HG02759 (cell line): Measurements from ENCODE around the gene RBMS3.

Source experiments
- ATAC-seq: cut with Tn5 transposase; IDR thresholded peaks from one replicate; pipeline ENCODE4 v1.9.1; 2021; ENCODE audit warnings: mild to moderate bottlenecking, moderate library complexity; ENCODE audit not compliant: unreplicated experiment

Gene RBMS3

DNA sequence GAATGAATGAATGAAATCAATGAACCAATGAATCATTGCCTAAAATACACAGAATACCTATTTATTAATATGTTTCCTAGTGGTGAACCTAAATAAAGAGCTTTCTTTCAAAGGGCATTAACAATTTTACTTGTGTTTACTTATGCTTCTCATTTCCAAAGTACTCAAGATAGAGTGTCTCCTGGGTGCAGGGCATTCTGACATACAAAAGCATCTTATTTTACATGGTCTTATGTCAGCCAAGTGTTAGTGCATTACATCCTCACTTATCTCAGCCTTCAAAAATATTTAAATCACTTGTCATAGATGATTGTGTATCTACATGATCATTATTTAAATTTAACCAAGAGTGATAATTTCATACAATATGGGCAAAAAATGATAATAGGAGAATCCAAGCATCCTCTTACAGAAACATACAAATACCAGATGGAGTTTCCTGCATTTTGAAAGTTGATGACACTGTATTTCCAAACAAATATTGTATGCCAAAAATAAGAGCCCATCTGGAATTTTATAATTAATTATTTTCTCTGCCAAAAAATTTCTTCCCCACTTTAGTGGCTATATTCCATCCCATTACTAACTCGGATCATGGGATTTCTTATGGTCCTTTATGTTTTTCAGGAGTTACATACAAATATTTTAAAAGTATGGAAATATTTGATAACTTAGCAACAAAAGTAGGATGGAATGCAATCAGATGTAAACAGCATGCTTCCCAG is 279.0 kb downstream of the RBMS3 start:
- ATAC-seq: no peak

DNA sequence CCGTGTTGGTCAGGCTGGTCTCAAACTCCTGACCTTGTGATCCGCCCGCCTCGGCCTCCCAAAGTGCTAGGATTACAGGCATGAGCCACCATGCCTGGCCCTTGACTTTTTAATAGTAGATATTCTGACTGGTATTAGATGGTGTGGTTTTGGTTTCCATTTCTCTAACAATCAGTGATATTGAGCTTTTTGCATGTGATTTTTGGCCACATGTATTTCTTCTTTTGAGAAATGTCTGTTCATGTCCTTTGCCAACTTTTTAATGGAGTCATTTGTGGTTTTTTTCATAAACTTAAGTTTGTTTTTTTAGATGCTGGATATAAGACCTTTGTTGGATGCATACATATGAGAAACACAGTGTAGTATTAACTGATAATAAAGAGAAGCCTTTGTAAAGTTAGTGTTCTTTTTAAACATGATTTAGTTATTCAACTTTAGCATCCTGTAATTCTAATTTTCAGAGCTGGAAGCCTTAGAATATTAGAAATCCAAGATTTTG is 280.8 kb downstream of the RBMS3 start:
- ATAC-seq: no peak

DNA sequence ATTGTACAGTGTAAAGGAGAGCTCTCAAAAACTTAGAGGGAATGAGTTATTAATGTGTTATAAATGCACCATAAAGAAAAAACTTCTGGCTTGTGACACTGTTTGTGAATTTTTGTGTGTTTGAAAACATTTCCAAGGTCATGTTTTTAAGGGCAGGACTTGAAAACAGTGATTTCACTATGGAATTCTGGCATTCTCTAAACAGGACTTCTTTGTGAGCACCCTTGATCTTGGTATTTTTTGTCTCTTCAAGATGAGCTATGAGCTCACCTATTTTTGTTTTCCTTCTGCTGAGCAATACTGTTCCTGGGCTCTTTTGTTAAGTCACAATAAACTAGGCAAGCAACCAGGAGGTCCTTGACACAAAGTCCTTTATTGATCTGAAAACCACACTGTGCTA is 284.4 kb downstream of the RBMS3 start:
- ATAC-seq: no peak

DNA sequence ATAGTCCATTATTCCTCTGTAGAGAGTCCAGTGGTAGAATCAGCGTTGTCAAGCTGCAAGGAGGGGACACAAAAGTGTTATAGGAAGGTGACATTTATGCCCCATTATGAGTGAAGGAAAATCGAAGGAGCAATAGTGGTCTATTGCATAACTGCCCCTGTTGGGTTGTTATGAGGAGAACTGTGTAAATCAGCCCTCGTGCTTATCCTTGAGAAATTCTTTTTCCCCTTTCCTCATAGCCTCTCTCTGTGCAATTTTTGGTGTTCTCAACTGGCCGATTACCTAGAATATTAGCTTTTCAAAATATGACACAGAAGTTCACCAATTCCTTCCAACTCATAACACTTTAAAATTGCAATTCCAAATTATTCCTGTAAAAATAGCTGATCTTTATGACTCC is 286.6 kb downstream of the RBMS3 start:
- no peak for ATAC-seq

DNA sequence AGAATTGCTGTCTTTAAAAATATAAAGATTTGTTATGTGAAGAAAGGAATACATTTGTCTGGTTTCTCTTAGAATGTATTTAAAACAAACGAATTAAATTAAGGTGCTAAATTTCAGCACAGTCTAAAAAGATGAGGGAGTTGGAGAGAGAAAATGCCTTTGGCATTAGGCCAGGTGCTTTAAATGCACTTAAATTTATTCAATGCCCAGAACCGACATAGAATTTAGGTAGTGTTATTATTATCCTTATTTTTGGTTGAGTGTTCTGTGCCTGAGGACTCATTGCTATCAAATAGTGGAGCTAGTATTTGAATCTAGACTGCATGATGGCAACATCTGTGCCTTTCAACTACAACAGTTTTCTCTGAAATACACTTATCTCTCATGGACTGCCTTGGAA is 287.5 kb downstream of the RBMS3 start:
- ATAC-seq: no peak

DNA sequence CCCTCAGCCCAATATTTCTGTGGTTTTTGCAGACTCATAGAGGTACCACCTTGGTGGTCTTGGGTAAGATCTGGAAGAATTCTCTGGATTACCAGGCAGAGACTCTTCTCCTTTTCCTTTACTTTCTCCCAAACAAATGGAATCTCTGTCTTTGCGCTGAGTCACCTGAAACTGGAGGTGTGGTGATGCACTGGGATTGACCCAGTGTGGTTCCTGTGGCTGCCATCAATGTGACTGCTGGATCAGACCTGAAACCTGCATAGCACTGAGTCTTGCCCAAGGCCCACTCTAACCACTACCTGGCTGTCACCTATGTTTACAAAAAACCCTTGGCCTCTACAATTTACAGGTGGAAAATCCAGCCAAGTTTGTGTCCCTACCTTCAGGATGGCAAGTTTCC is 295.3 kb downstream of the RBMS3 start:
- ATAC-seq: no peak

DNA sequence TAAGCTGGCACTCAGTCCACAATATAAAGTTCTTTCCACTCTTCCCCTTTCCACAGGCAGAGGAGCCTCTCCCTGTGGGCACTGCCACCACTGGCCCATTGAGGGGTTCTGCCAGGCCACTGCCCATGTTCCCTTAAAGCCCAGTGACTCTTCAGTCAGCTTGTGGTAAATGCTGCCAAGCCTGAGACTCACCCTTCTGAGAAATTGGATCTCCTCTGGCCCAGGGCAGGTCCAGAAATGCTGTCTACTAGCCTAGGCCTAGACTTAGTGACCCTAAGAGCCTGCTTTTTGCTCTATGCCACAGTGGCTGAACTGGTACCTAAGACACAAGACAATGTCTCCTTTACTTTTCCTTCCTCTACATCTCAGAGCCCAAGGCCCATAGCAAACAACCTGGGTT is 295.8 kb downstream of the RBMS3 start:
- no peak for ATAC-seq

DNA sequence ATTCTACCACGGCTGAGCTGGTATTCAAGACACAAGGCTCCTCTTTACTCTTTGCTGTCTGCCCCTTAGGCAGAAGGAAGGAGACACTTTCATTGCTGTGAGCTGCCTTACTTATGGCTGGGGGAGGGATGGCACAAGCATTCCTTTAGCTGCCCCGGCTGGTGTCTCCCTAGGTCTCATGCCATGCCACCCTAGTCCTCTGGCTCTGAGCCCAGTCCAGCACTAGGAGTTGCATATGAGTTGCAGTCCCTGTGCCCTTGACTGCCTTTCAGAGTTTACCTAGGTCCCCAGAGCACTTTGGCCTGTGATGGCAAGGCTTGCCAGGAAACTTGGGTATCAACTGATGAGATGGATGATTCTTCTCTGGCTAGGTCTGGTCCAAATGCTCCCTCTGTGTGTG is 296.4 kb downstream of the RBMS3 start:
- no peak for ATAC-seq

DNA sequence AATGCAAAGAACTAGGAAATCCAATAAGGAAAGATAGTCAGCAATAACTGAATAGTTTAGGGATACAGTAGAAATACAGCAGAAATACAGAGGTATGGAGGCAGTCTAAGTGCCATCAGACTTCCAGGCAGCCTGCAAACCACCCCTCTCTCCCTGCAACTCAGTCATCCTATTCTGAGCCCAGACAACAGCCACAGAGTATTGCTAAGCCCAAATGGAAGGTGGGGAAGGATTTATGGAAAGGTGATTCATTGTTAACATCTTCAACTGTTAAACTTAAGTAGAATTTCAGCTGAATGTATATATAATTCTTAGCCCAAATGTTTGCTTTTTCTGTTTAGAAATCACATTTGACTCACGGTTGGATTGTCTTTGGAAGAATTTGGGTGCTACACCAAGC is 300.4 kb downstream of the RBMS3 start:
- no peak for ATAC-seq

DNA sequence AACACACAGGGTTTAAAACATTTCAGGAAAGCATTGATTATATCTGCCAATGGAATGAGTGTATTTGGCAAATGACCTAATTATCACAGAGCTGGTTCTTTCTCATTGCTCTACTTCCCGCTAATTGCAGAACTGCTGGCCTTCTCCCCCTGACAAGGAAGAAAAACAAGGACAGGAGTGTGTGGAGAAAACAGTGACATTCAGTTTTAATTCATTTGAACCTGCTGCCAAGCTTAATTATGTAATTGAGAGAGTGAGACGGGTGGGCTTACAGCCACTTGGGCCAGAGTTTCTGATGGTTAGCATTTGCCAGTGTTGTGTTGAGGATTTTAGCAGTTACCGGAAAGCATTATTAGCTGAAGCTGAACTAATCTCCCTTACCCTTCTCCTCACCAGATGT is 301.4 kb downstream of the RBMS3 start:
- no peak for ATAC-seq

GRCh38 chr3:29583861-29584260 is 303.0 kb downstream of the RBMS3 start:
- no peak for ATAC-seq

- no peak for ATAC-seq
Measured at GRCh38 chr3:29585368-29585767, 304.5 kb downstream of the RBMS3 start.

- no peak for ATAC-seq
Measured at GRCh38 chr3:29587340-29587739, 306.5 kb downstream of the RBMS3 start.

- no peak for ATAC-seq
Measured at GRCh38 chr3:29590012-29590411, 309.1 kb downstream of the RBMS3 start.

DNA sequence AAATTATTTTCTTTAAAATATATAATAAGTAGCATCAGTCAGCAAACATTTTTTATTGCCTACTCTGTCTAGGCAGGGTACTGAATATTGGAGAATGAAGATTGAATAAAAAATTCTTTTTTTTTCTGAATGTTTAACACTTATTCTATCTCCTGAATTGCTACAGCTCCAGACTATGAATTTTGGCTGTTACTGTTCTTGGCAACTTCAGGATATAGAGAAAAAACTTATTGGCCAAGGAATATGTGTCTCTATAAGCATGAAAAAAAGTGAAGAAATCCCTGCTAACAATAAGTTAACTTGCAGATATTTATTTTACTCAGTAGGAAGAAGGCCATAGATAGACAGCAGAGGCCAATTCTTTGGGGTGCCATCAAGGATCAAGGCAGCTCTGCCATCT is 309.6 kb downstream of the RBMS3 start:
- ATAC-seq: no peak

- no peak for ATAC-seq
Measured at GRCh38 chr3:29591579-29591978, 310.7 kb downstream of the RBMS3 start.

DNA sequence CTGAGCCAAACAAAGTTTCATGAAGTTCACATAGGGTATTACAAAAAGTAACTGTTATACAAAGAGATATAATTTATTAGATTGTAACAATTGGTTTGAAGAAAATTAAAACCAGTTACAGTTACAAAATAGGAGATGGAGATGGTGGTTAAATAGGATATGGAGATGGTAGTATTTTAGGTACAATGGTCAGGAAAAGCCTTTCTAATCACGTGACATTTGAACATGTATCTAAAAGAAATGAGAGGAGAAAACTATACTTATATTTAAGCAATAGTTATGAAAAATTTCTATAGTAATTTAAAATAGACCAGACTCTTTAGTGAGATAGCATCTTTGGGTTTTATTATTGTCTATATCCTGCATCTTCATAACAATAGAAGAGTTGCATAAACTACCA is 312.9 kb downstream of the RBMS3 start:
- ATAC-seq: no peak

DNA sequence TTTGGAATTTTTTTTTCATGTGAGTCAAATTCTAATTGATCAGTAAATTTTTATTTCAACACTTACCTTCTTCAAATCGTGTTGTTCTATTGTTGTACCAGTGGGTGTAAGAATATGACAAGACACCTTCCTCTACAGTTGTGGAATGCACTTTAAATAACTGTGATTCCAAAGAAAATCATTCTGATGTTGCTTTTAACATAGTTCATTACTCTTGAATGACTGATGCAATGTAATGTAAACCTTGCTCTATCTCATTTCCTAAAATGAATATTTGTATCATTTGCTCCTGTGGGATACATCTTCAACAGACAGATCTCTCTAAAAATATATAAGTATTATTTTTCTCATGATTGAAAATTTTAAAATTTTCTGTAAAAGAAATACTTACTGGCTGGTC is 313.4 kb downstream of the RBMS3 start:
- no peak for ATAC-seq

DNA sequence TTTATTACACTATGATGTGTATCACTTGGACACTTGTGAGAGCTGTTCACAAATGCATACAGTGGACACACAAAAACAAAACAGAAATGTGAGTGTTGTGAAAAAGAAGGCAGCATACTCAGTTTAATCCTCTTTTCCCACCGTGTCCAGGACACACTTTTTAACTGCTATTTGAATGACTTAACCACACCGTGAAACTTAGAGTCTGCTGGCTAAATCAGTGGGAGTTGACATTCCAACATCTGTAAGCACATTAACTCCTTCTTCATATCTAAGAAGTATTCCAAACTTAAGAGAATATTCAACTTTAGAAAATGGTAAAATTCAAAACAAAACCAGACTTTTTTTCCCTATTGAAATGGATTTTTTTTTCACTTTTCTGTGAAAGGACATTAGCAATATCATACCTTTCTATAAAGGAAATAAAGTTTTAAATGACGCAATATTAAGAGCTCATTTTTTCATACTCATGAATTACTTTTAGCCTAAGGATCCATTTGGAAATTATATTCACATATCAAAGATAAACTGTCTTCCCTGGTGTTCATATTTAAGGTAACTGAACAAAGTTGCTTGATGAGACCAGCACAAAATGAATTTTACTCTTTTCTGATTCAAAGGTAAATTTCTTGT is 316.6 kb downstream of the RBMS3 start:
- ATAC-seq: no peak

DNA sequence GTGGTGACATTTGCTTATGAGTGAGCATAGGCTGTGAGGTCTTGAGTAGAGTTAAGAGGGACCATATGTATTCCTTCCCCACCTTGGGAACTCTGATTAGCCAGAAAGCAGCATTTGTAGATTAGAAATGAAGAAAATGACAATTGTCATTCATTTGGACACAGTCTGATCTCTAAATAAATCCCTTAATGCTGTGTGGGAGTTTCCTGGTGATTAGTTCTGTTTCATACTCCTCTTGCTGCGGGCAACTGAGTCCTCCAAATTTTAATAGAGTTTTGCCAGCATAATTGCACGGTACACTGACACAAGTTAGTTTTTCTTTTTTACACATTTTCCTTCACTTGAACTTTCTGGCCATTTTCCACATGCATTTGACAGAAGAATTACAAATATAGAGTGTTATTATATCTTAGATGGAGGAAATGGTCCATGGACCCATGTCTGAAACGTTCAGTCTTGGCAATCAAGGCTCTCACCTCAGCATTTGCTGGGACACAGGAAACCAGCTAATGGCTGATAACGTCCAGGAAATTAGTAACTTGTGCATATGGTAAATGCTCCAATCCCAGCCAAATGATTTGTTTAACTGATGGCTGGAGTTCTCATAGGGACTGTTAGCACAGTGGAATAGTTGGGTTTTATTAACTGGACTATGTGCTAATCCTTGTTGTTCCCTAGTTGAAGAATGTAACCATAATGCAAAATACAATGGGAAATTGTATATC is 321.2 kb downstream of the RBMS3 start:
- no peak for ATAC-seq

DNA sequence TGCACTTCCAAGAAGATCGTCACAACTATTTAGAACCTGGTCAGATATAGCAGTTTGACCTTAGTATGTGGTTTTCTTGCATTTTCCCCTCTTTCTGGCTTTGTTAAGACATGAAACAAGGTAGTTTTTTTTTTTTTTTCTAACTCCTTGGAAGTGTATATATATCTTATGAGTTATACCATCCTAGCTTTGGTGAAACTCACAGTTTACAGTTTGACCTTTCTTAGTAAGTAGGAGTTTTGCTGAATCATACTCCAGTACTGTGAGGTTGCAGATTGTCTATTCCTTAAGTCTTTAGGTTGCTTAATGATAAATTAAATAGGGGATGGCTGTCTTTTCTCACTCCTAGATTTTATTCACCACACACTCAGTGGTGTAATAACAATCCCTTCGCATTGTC is 325.0 kb downstream of the RBMS3 start:
- no peak for ATAC-seq

DNA sequence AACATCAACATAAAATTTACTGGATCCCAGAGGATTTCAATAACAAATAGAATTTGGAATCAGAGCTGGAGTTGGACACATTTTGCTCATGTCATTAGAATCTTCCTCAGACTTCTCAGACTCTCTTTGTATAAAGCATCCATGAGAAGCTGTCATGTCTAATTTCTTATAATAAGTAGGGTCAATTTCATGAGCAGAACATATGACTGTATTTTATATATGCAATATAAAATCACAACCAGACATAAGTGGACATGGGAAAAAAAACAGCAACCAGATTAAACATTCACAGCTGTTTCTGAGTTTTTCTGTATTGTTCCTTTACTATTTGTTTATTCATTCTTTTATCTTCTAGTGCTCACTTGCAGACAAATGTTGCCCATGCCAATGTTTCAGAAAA is 325.5 kb downstream of the RBMS3 start:
- no peak for ATAC-seq
